HG03196 (cell line): ENCODE results near the gene CATSPER2.
"Not testable (repeated sequence)": the region's sequence is repeated elsewhere in the genome, so short reads cannot be mapped to it uniquely, and the experiment has no call there.

Experiments used
- ATAC-seq: cut with Tn5 transposase; IDR thresholded peaks from one replicate; pipeline ENCODE4 v1.9.1; 2021; ENCODE audit not compliant: unreplicated experiment

Gene CATSPER2

DNA sequence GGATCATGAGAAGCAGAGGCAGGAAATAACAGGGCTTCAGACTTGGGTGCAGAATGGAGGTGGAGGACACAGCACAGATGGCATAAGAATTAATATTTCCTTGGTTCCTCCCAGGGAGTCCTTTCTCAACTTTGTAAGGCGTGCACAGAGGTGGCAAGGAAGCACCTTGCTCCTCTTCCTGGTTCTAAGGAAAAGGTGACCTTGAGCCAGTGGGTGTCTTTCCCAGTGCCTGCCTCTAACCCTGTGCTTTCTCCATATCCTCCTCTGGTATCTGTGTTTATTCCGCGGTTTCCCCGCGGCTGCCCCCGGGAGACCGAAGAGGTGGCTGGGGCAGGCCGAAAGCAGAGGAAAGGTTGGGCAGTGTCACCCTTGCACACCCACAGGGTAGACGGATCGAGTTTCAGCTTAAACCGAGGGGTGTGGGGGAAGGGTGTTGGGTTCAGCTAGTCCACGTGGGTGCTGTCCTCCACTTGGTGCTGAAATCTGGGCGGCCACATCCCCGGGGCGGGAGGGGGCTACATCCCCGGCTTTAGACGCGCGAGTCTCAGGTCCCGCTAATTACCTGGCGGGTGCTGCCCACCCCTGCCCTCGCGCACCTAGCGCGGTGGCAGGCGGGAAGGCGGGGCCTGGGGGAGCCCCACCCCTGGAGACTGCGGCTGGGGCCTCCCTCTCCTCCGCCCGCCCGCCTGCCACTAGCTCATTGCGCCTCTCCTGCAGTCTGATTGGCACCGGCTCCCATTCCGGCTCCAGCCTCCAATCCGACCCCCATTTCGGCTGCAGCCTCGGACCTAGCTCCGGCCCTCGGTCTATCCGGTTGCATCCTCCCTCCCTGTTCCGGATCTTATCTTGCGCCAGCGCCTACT, 55.1 kb downstream of the CATSPER2 start, which contains the start of gene CKMT1B:
Gene CKMT1B, plus strand, starts transcription at position 700 of the 863 bp plus-strand sequence. CDS start 192 bp downstream, outside the sequence.
- not testable (repeated sequence) for ATAC-seq

DNA sequence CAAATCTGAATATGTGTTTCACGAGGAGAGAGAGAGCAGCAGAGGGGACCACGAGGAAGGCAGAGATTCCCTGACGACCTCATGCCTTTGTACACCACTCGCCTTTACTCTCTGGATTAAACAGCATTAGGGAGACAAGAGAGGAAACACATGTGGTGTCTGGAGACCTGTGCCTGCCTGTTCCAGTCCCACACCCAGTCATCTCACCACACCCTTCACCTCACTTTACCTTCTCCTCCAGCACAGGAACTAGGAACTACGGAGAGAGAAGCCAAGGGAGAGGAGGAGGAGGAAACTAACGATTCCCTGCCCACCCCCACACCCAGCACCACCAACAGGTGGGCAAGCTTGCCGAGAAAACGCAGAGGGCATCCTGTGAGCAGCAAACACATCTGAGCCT, 55.8 kb downstream of the CATSPER2 start:
- ATAC-seq = not testable (repeated sequence)

DNA sequence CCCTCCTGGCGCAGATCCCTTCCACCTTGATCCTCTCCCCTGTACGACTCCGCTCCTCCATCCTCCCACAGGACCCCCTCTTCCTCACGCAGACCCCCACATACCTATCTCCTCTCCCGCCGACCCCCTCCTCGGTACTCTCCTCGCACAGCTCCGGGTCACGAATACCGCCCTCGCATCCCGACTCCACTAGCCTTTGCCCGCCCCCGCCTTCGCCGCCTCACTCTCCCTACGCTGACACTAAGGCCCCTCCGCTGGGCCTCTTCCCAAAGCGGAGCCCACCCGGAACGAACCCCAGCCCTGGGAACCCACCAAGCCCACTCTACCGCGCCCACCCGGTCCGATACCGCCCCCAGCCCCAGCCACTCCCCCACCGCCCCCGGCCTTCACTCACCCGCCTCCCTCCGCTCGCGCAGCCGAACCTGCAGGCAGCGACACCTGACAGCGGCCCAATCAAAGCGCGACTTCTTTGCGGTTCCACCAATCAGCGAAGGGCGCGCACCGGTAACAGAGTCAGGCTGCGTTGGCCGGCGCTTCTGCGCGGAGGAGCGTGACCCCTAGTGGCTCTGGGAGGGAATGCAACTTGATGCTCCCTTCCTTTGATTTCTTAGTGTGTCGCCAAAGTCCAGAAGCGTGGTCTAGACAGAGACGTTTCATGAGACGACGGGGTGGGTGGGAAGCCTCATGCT, 58.7 kb downstream of the CATSPER2 start, which contains the start of gene PPIP5K1:
Gene PPIP5K1, minus strand, starts transcription at position 431 of the 689 bp plus-strand sequence. CDS start 5,704 bp downstream, outside the sequence.
- ATAC-seq = peak; percentile 90
